Ramos (cell line): Measurements from ENCODE around the gene UGT1A6.
"Not testable (repeated sequence)": the region's sequence is repeated elsewhere in the genome, so short reads cannot be mapped to it uniquely, and the experiment has no call there.

Experiments
- in situ Hi-C: fragments of 300-500 bp; cut with MboI; formaldehyde crosslinking; loops from one replicate; pipeline ENCODE4 v1.14.3; 2022; ENCODE audit warnings: low sequenced_read_pairs; ENCODE audit not compliant: unreplicated experiment

The UGT1A6 gene

GRCh38 chr2:233692648-233693047 lies at the start of gene UGT1A6:
Gene UGT1A6, plus strand, starts transcription at chr2:233692890. Its CDS starts 115 bp downstream, at chr2:233693005.
- in situ Hi-C loops, result no loop called here

- in situ Hi-C loops, result no loop called here
These were observed 49.6 kb upstream of the UGT1A6 start for GRCh38 chr2:233643128-233643527.

- in situ Hi-C loops, result not testable (repeated sequence)
These were observed 46.7 kb upstream of the UGT1A6 start for GRCh38 chr2:233646033-233646432.

GRCh38 chr2:233650981-233651380 lies 41.7 kb upstream of the UGT1A6 start:
- in situ Hi-C loops, result no loop called here

- in situ Hi-C loops, result no loop called here
These were observed 41.3 kb upstream of the UGT1A6 start for GRCh38 chr2:233651430-233651829.

DNA sequence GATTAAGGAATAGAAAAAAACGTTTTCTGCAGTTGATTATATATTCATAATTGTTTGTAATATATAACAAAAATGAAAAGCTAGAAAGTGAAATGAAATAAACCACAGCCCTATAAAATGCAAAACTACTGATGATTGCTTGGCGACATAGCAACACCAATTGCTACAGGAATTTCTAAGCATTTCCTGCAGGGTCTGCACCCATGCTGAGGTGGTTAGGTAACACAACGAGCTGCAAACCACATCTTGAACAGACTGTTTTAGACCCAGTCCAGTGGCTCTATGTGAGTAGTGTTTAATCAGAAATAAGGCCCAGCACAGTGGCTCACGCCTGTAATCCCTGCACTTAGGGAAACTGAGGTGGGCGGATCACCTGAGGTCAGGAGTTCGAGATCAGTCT lies 38.2 kb upstream of the UGT1A6 start:
- in situ Hi-C loops, result no loop called here

- in situ Hi-C loops, result no loop called here
These were observed 37.6 kb upstream of the UGT1A6 start for GRCh38 chr2:233655043-233655442.

DNA sequence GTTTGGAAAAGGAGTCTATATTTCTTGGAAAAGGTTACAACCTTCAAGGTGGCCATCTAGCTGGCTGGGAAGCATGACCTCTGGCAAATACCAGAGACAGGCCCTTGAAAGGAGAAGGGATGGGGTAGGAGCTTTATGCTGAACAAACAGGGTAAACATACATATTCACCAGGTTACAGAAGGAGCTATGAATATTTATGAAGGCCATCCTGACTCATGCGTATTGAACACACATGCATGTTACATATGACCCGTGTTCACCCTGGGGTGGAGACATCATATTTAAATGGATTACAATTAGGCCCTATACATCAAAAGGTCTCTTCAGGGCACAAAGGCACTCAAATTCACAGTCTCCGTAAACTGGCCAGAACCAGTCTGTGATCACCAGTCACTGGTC lies 36.7 kb upstream of the UGT1A6 start:
- in situ Hi-C loops, result not testable (repeated sequence)

DNA sequence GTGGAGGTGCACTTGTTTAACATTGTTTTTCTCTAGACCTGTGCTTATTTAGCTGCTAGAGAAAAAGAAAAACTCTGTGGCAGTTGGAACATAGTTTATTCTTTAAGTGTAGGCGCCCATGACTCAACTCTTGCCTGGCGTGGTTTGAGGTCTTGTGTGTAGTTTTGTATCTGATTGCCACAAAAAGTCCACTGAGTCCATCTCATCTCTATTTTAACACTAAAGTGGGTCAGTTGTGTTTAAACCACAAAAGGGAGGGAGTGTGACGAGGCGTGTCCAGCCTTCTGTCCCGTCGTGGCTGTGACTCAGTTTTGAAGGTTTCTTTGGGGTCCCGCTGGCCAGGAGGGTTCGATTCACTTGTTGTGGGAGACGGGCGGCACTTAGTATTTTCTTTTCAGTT lies 36.2 kb upstream of the UGT1A6 start:
- in situ Hi-C loops, result no loop called here

DNA sequence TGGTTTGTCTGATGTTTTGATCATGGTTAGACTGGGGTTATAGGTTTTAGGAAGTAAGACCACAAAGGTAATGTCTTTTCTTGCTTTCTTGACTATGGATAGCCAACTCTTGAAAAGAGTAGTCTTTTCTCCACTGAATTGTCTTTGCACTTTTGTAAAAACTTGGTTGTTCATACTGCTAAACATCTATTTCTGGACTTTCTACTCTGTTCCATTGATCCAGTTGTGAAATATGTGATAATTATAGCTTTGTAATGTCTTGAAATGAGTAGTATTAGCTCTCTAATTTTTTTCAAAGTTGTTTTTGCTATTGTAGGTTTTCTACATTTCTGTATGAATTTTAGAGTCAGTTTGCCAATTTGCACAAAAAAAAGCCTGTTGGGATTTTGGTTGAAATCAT lies 34.1 kb upstream of the UGT1A6 start:
- in situ Hi-C loops, result no loop called here

DNA sequence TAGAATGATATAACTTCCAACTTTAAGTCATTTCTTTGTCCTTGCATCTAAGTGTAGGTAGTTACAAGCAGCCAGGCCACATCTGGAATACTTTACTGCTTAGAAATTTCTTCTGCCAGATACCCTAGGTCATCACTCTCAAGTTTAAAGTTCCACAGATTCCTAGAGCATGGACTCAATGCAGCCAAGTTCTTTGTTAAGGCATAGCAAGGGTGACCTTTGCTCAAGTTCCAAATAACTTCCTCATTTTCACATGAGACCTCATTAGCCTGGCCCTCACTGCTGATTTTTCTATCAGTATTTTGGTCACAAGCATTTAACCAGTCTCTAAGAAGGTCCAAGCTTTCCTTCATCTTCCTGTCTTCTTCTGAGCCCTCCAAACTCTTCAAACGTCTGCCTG lies 28.8 kb upstream of the UGT1A6 start:
- in situ Hi-C loops, result no loop called here

DNA sequence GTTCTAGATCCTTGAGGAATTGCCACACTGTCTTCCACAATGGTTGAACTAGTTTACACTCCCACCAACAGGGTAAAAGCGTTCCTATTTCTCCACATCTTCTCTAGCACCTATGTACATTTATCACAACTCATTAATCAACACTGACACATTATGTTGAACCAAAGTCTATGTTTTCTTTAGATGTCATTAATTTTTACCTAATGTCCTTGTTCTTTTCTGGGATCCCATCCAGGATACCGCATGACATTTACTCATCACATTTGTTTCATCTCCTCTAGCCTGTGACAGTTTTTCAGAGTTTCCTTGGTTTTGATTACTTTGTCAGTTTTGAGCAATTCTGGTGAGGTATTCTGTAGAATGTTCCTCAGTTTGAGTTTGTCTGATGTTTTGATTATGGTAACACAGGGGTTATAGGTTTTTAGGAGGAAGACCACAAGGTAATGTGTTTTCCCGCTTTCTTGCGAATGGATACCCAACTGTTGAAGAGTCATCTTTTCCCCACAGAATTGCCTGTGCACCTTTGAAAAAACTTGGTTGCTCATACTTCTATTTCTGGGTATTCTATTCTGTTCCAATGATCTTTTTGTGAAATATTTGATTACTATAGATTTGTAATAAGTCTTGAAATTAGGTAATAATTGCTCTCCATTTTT lies 24.0 kb upstream of the UGT1A6 start:
- in situ Hi-C loops, result no loop called here

GRCh38 chr2:233671290-233672161 lies 21.2 kb upstream of the UGT1A6 start, which contains the start of gene UGT1A9:
Gene UGT1A9, plus strand, starts transcription at chr2:233671898. Its CDS starts 37 bp downstream, at chr2:233671935.
- in situ Hi-C loops, result no loop called here

- in situ Hi-C loops, result no loop called here
These were observed 19.8 kb upstream of the UGT1A6 start for GRCh38 chr2:233672886-233673285.

- in situ Hi-C loops, result no loop called here
These were observed 18.8 kb upstream of the UGT1A6 start for GRCh38 chr2:233673896-233674295.

GRCh38 chr2:233674314-233674713 lies 18.4 kb upstream of the UGT1A6 start:
- in situ Hi-C loops, result no loop called here

- in situ Hi-C loops, result no loop called here
These were observed 17.7 kb upstream of the UGT1A6 start for GRCh38 chr2:233674995-233675394.

DNA sequence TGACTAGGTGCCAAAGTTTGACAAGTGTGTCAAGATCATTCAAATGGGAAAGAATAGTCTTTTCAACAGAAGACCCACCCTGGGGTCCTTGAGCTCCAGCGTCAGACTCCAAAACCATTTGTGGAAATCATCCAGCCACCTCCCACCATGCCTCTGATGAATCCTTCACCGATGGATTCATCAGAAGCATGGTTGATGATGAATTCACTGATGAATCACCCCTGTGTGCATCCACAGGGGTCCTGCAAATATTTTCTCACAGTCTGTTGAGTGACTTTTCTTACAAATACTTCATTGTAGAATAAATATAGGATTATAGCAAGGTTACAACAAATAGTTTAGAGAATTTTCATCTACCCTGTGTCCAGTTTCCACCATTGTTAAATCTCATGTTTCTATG lies 16.6 kb upstream of the UGT1A6 start:
- in situ Hi-C loops, result no loop called here

DNA sequence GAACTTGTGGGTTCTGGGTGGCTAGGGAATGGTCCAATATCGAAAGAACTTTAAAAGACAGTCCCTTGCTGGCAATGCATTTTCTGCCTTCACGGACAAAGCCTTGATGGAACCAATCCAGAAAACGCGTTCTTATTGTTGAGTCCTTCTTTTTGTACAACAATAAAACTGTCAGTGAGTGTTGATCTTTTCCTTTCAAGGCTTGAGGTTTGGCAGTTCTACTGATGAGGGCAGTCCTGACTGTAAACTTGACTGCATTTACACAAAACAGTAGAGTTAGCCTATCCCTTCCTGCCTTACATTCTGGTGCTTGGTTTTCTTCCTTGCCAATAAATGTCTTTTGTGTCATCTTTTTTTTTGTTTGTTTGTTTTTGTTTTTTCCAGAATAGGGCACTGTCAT lies 13.5 kb upstream of the UGT1A6 start:
- in situ Hi-C loops, result no loop called here

- in situ Hi-C loops, result no loop called here
These were observed 12.2 kb upstream of the UGT1A6 start for GRCh38 chr2:233680361-233681045.

DNA sequence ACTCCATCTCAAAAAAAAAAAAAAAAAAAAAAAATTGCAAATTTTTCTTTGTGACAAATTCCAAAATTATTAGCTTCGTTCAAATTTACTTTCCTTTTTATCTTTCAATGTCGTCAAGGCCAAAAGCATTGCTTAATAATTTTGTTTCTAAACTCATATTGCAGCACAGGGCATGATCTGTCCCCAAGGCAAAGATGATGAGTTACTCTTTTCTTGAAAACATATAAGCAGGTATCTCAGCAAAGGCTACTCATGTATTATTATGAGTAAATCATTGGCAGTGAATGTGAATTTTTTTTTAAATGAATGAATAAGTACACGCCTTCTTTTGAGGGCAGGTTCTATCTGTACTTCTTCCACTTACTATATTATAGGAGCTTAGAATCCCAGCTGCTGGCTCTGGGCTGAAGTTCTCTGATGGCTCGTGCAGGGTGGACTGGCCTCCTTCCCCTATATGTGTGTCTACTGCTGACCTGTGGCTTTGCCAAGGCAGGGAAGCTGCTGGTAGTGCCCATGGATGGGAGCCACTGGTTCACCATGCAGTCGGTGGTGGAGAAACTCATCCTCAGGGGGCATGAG lies 11.1 kb upstream of the UGT1A6 start, which contains the start of gene UGT1A7:
Gene UGT1A7 (plus strand): TSS at position 381 of the 579 bp plus-strand sequence. CDS start 37 bp downstream, at position 418.
- in situ Hi-C loops, result no loop called here
